DND-41 (cell line): ENCODE measurements around the gene CDH1.

Experiments used
- ATAC-seq: fragments of 200-7000 bp; cut with Tn5 transposase; 3 replicates; pipeline ENCODE4 v1.9.1; 2021; ENCODE audit warnings: low read depth; ENCODE audit not compliant: insufficient read depth
- DNase-seq: peaks from one replicate; pipeline ENCODE4 v3.0.0-alpha.2; 2020
- H2AFZ ChIP-seq: 2 replicates; pipeline ENCODE4 v1.6.0; 2012; ENCODE audit warnings: low read depth, low read length
- H3K27ac ChIP-seq: 2 replicates; pipeline ENCODE4 v1.5.1; 2012; ENCODE audit warnings: low read length, inconsistent platforms
- H3K27me3 ChIP-seq: fragments of 200-600 bp; sonication (generic); 2 replicates; pipeline ENCODE4 v1.6.0; 2012; ENCODE audit warnings: low read length, mild to moderate bottlenecking, inconsistent platforms; ENCODE audit not compliant: insufficient read depth, poor library complexity
- H3K36me3 ChIP-seq: 2 replicates; pipeline ENCODE4 v1.5.1; 2012; ENCODE audit warnings: low read length, inconsistent platforms; ENCODE audit not compliant: insufficient read depth
- H3K4me1 ChIP-seq: 2 replicates; pipeline ENCODE4 v1.5.1; 2012; ENCODE audit warnings: mild to moderate bottlenecking, low read length; ENCODE audit not compliant: insufficient read depth
- H3K4me2 ChIP-seq: 2 replicates; pipeline ENCODE4 v1.6.0; 2012; ENCODE audit warnings: mild to moderate bottlenecking, moderate library complexity, low read length, inconsistent platforms; ENCODE audit not compliant: insufficient read depth
- H3K4me3 ChIP-seq, 2 experiments: fragments of 200-600 bp in 1 of 2; shearing (Covaris generic) in 1 of 2; 2 replicates each; pipeline ENCODE4 v1.5.1; 2012 to 2016; ENCODE audit warnings: inconsistent platforms in 2 of 2, low read length in 2 of 2, mild to moderate bottlenecking in 2 of 2, low read depth in 1 of 2, moderate library complexity in 1 of 2
- H3K79me2 ChIP-seq: 2 replicates; pipeline ENCODE4 v1.6.0; 2012; ENCODE audit warnings: low read length, inconsistent platforms; ENCODE audit not compliant: insufficient read depth
- H3K9ac ChIP-seq: 2 replicates; pipeline ENCODE4 v1.6.0; 2012; ENCODE audit warnings: low read depth, mild to moderate bottlenecking, inconsistent platforms, low read length, moderate library complexity
- H3K9me3 ChIP-seq: 2 replicates; pipeline ENCODE4 v1.5.1; 2012; ENCODE audit warnings: low read length, moderate library complexity, mild to moderate bottlenecking, inconsistent platforms; ENCODE audit not compliant: insufficient read depth, severe bottlenecking
- H4K20me1 ChIP-seq: 2 replicates; pipeline ENCODE4 v1.6.0; 2012; ENCODE audit warnings: low read length; ENCODE audit not compliant: insufficient read depth
- EZH2 ChIP-seq: IDR thresholded peaks from 3 replicates; pipeline ENCODE4 v1.6.1; 2012; ENCODE audit warnings: borderline replicate concordance, low read depth, mild to moderate bottlenecking, moderate library complexity, low read length, inconsistent platforms; ENCODE audit not compliant: severe bottlenecking
- TF ChIP-seq, protein P1 (sequence below): IDR thresholded peaks from 2 replicates; pipeline ENCODE4 v1.5.1; 2012; ENCODE audit warnings: borderline replicate concordance, low read length, moderate library complexity, mild to moderate bottlenecking; ENCODE audit not compliant: poor library complexity, severe bottlenecking; ENCODE audit errors: extremely low read depth

CDH1 gene

DNA sequence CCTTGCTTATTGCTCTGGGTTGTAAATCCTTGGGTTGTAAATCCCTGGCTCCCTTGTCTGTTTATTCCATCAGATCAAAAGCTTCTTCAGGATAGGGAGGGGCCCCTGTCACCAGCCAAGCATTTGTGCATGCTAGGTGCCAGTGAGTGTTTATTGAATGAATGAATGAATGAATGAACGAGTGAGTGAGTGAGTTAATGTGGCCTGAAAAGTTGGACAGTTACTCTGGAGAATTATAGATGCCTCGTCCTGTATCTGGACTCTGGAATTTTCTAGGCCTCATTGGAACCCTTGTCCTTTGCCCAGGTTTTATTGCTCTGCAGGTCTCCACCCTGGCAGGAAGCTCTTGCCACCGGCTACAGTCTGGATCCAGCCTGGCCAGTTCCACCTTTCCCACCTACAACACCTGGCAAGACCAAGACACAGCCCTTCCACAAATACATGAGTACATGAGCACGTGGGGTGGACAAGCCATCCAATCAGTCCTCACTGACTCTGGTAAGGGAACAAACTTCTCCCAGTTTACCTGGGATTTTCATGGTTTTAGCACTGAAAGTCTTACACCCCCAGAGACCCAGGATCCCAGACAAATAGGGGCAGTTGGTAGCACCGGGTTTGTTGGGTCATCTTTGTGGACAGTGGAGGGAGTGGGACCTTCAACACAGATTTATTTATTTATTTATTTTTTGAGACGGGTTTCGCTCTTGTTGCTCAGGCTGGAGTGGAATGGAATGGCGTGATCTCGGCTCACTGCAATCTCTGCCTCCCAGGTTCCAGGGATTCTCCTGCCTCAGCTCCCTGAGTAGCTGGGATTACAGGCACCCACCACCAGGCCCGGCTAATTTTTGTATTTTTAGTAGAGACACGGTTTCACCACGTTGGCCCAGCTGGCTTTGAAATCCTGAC, 14.7 kb upstream of the CDH1 start:
- no peak overlapping the region for H3K4me3 ChIP-seq
- no peaks in the 10 kb centered on the region for H3K36me3 ChIP-seq
- H3K27ac ChIP-seq = no peak overlapping the region
- ATAC-seq (no peak), DNase-seq (no peak)
- H3K4me2 ChIP-seq = no peak overlapping the region
- no peaks in the 10 kb centered on the region for H4K20me1 ChIP-seq
- no peaks in the 10 kb centered on the region for H3K9me3 ChIP-seq
- TF ChIP-seq, protein P1, sequence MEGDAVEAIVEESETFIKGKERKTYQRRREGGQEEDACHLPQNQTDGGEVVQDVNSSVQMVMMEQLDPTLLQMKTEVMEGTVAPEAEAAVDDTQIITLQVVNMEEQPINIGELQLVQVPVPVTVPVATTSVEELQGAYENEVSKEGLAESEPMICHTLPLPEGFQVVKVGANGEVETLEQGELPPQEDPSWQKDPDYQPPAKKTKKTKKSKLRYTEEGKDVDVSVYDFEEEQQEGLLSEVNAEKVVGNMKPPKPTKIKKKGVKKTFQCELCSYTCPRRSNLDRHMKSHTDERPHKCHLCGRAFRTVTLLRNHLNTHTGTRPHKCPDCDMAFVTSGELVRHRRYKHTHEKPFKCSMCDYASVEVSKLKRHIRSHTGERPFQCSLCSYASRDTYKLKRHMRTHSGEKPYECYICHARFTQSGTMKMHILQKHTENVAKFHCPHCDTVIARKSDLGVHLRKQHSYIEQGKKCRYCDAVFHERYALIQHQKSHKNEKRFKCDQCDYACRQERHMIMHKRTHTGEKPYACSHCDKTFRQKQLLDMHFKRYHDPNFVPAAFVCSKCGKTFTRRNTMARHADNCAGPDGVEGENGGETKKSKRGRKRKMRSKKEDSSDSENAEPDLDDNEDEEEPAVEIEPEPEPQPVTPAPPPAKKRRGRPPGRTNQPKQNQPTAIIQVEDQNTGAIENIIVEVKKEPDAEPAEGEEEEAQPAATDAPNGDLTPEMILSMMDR = no peak
- TF ChIP-seq EZH2 = no peak
- H3K4me1 ChIP-seq = no peaks in the 10 kb centered on the region
- H3K9ac ChIP-seq = no peak overlapping the region
- no peaks in the 10 kb centered on the region for H3K79me2 ChIP-seq
- no peaks in the 10 kb centered on the region for H3K27me3 ChIP-seq
- H2AFZ ChIP-seq = no peak overlapping the region

DNA sequence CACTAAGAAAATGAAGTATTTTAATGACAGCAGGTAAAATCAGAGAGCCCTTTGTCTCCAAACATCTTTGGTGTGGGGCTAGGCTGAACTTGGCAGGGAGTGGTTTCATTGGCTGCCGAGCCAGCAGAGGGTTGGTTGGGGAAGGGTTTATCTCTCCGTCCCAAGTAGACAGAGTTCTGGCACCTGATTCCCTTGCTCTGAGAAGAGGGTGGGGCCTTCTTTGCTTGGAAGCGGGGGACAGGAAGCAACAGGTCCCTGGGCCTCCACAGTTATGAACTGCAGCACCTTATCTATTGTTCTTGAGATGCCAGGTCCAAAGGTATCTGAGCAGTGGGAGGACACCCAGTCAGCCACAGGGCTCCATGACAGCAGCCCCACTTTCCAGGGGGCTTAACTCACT, 12.3 kb upstream of the CDH1 start:
- H4K20me1 ChIP-seq = no peaks in the 10 kb centered on the region
- H3K27me3 ChIP-seq = no peaks in the 10 kb centered on the region
- H2AFZ ChIP-seq = no peak overlapping the region
- H3K9me3 ChIP-seq = no peaks in the 10 kb centered on the region
- TF ChIP-seq, protein P1 = no peak
- TF ChIP-seq EZH2 = no peak
- no peak overlapping the region for H3K4me2 ChIP-seq
- H3K36me3 ChIP-seq = no peaks in the 10 kb centered on the region
- no peak overlapping the region for H3K9ac ChIP-seq
- H3K4me1 ChIP-seq = no peaks in the 10 kb centered on the region
- no peak overlapping the region for H3K27ac ChIP-seq
- DNase-seq = no peak
- ATAC-seq = no peak
- no peaks in the 10 kb centered on the region for H3K79me2 ChIP-seq
- H3K4me3 ChIP-seq = no peak overlapping the region

DNA sequence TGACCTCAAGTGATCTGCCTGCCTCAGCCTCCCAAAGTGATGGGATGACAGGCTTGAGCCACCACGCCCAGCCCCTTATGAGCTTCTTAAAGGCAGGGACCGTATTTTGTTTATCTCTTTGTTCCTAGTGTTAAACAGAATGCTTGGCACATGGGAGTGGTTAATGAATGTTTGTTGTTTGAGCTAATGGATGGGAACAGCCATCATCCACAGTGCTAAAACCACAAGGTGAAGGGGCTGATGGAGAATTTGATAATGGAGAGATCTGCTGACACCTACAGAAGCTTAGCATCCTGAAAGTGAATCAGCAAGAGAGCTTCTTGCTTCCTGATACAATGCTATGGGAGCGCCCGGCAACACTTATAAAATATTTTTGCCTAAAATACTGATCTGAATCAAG, 8.6 kb upstream of the CDH1 start:
- no peak for ATAC-seq
- H3K4me1 ChIP-seq = no peaks in the 10 kb centered on the region

More for the DNA sequence above, 8.6 kb upstream of the CDH1 start:
- Histone ChIP-seq H3K27ac (no peak overlapping the region), H3K79me2 (no peaks in the 10 kb centered on the region), H3K36me3 (no peaks in the 10 kb centered on the region), H3K9ac (no peak overlapping the region), H3K9me3 (no peaks in the 10 kb centered on the region), H3K4me3 (no peak overlapping the region), H2AFZ (no peak overlapping the region), H3K27me3 (peaks cover 5% of the 10 kb centered on the region), H4K20me1 (no peaks in the 10 kb centered on the region), H3K4me2 (no peak overlapping the region)
- no peak for DNase-seq
- TF ChIP-seq EZH2 = no peak
- TF ChIP-seq, protein P1 = no peak
